Measurements from ENCODE around the gene GOLGA8T.
"Not testable (repeated sequence)": the region's sequence is repeated elsewhere in the genome, so short reads cannot be mapped to it uniquely, and the experiment has no call there.

The GOLGA8T gene, protein sequence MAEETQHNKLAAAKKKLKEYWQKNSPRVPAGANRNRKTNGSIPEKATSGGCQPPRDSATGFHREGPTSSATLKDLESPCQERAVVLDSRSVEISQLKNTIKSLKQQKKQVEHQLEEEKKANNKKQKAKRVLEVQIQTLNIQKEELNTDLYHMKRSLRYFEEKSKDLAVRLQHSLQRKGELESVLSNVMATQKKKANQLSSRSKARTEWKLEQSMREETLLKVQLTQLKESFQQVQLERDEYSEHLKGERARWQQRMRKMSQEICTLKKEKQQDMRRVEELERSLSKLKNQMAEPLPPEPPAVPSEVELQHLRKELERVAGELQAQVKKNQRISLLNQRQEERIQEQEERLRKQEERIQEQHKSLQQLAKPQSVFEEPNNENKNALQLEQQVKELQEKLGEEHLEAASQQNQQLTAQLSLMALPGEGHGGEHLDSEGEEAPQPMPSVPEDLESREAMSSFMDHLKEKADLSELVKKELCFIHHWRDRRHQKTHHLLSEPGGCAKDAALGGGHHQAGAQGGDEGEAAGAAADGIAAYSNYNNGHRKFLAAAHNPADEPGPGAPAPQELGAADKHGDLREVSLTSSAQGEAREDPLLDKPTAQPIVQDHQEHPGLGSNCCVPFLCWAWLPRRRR

DNA sequence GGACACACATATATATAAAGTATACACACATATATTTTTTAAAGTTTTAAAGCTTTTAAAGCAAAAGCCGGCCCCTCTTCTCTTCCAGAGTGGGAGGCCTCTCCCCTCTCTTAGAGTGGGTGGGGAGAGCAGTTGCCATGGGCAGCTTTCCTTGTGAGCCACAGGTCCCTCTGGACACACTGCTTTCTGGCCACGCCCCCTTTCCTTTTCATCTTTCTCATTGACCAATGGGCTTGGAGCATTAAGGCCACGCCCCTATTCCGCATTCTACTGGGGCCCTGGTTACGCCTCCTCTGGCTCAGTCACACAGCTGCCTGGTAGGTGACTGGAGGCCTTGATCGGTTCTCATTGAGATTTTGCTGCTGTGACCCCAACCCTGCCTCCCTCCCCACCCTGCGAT, at the start of gene GOLGA8T:
TSS of gene GOLGA8T (plus strand) at position 301 of the 400 bp plus-strand sequence. CDS start at position 399, 98 bp downstream.
- DNase-seq: not testable (repeated sequence)

DNA sequence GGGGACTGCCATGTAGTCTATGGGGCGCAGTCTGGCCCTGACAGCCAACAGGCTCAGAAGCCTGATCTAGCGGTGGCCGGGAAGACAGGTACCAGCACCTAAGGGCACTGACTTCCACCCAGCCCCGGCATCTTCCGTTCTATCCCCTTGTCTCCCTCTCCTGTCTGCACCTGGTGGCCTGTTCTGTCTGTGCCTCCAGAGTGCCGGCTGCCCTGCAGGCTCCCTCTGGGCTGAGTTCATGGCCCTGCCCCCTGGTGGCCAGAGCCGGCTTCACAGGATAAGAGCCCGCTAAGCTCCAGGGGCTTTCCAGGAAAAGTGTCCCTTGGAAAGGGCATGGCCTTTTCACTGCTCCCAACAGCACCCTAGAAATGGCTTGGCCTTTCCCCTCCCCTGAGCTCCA, 37.0 kb upstream of the GOLGA8T start:
- not testable (repeated sequence) for DNase-seq

DNA sequence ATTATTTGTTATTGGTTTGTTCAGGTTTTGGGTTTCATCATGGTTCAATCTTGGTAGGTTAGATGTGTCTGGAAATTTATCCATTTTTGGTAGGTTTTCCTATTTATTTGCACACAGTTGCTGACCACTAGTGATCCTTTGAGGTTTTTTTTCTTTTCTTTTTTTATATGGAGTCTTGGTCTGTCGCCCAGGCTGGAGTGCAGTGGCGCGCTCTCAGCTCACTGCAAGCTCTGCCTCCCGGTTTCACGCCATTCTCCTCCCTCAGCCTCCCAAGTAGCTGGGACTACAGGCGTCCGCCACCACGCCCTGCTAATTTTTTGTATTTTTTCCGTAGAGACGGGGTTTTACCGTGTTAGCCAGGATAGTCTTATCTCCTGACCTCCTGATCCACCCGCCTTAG, 32.0 kb upstream of the GOLGA8T start:
- not testable (repeated sequence) for DNase-seq

DNA sequence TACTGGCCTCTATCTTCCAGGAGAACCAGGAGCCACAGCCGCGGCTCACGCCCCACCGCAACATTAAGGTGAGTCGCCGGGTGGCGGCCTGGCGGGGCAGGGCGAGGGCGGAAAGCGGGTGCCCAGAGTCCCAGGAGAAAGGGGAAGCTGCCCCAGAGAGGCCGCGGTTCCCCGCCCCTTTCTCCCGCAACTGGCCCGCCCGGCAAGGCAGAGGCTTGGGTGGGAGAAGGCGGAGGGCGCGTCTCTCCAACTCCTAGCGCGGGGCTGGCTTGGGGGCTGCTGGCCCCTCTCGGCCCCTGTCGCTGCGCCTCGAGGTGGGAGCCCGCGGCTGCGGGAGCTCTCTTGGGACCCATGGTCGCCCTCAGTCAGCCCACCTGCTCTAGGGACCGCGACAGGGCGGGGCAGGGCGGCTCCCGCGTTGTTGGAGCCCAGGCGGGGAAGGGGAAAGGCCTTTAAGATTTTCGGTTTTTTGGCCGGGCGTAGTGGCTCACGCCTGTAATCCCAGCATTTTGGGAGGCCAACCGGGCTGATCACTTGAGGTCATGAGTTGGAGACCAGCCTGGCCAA, 30.8 kb upstream of the GOLGA8T start:
- DNase-seq: not testable (repeated sequence)

DNA sequence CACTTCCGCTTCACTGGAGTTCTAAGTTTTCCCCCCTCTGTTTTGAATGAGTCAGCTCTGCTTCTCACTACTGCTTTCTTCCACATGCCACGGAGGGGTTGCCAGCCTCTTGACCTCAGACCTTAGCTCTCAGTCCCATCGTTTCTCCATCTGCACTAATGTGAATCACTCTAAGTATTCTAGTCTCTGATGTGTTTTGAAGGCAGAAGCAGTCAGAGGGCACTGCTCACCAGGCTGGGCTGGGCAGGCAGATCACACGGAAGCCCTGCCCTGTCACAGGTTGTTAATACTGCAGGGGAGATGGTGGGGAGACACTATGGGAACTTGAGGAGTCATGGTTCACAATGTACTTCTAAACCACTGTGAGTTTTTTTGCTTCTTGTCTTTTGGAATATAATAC, 24.3 kb upstream of the GOLGA8T start:
- DNase-seq: not testable (repeated sequence)

DNA sequence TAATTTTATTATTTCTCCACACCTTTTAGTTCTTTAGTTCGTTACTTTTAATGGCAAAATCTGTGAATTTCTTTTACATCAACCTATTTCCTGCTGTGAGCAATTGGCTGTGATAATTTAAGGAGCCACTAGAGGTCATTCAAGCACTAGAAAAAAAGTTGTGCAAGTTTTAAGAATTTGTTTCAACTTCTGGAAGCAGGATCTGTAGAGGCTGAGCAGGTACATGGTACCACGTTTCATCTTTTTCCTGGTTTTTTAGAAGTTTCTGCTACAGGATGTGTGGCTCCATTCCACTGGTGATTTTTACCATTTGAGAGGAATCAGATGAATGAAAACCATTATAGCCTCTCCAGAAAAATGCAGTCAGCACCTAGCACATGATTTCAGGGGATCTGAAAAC, 4.8 kb upstream of the GOLGA8T start:
- DNase-seq: not testable (repeated sequence)

DNA sequence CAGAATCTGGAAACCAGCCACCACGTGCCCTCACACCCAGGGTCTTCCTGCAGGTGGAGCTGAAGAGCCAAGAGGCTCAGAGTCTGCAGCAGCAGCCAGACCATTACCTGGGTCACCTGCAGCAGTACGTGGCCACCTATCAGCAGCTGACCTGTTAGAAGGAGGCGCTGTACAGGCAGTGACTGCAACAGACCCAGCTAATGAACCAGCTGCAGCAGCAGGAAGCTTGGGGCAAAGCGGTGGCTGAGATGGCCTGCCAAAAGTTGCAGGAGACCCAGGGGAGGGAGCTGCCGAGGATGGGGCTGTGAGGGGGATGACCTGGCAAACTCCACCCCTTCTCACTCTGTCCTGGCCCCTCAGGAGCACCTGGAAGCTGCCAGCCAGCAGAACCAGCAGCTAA, 8.4 kb downstream of the GOLGA8T start:
- not testable (repeated sequence) for DNase-seq

DNA sequence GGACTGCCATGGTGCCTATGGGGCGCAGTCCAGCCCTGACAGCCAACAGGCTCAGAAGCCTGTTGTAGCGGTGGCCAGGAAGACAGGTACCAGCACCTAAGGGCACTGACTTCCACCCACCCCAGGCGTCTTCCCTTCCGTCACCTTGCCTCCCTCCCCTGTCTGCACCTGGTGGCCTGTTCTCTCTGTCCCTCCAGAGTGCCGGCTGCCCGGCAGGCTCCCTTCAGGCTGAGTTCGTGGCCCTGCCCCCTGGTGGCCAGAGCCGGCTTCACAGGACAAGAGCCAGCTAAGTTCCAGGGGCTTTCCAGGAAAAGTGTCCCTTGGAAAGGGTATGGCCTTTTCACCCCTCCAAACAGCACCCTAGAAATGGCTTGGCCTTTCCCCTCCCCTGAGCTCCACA, 15.0 kb downstream of the GOLGA8T start:
- DNase-seq: not testable (repeated sequence)

DNA sequence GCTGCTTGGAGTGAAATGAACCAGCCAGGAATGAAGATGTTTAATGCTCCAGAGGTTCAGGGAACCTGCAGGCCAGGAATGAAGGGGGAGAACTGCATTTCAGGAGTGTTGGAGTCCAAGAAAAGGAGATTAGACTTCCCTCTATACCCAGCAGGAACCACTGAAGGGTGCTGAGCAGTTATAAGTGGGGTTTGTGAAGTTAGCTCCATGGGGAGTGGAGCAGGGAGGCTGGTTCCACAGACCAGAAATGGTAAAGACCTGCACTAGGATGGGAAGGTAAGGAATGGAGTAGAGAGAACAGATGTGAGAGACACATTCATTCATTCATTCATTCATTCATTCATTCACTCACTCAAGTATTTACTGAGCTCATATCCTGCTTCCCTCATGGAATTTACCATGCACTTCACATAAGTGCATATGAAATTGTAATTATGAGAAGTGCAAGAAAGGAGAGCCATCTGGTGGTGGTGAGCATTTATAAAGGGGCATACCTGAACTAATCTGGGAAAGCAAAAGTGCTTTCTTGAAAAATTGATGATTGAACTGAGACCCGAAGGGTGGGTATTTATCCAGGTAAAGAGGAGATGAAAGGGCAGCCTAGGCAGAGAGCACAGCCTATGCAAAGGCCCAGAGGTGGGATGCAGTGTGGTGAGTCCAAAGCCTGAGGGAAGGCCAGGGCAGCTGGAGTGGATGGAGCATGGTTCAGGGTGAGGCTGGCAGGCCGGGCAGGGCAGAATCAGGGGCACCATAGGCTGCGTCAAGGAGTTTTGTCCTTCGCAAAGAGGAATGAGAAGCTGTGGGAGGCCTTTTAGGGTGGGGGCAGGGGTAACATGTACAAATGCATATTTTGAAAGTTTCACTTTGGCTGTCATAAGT, 27.9 kb downstream of the GOLGA8T start:
- DNase-seq: not testable (repeated sequence)

DNA sequence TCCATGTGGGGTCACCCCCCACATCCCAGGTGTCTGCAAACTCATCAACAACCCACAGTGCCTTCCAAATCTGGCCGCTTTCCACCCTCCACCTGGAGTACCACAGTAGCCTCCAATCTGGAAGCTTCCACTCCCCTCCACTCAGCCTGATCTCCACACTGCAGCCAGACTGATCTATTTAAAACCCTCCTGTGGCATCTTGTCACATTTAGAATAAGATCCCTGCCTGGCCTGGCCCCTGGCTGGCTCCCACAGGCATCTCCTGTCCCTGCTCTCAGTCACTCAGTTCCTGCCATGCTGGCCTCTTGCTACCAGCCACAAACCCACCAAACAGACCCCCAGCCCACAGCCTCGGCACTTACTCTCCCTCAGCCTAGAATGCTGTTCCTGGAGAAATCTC, 28.9 kb downstream of the GOLGA8T start:
- DNase-seq: not testable (repeated sequence)

DNA sequence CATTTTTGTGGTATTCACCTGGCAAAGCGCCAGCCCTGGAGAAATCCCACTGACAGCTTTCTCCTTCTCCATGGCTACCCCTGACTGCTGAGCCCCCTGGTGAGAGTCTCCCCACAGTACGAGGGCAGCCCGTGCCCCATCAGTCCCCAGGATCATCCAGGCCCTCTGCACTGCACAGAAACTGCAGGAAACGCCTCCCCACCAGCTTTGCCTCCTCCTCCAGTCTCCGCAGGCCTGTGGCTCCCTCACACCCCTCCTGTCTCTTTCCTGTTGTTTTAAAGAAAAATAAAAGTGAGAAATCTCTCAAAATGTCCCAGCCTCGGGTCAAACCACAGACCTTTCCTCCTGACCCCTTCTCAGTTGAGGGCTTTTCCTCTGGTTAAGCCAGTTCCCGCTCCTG, 29.4 kb downstream of the GOLGA8T start:
- DNase-seq: not testable (repeated sequence)

DNA sequence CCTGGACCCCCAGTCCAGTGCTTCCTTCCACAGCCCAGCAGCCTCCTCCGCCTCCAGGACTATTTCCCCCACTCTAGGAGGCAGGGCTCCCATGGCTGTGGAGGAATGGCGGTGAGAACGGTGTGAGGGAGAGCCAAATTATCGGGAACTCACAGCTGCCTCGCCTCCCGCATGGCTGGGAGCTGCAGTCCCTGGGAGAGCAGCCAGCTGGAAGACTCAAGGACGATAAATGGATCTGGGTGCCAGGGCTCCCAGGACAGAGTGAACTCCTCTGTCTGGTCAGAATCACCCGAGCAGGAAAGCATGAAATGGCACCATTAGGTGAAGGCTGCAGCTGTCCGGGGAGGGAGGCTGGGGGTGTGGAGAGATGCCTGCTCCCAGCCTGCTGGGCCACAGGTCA, 32.6 kb downstream of the GOLGA8T start:
- DNase-seq: not testable (repeated sequence)

DNA sequence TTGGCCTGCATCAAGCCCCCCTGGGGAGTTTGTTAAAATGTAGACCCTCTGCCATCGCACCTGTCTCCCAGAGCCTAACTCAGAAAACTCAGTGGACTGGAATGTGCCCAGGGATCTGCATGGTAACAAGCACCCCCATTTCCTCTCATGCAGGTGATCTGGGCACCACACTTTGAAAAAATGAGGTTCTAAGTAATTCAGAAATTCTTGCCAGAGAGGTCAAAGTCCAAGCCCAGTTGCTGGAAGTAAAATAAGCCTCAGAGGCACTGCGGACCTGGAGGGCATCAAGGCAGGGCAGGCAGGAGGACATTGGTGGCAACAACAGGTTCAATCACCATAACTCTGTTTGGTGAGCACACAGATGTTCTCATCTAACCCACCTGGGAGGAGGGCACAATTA, 33.0 kb downstream of the GOLGA8T start:
- DNase-seq: not testable (repeated sequence)

DNA sequence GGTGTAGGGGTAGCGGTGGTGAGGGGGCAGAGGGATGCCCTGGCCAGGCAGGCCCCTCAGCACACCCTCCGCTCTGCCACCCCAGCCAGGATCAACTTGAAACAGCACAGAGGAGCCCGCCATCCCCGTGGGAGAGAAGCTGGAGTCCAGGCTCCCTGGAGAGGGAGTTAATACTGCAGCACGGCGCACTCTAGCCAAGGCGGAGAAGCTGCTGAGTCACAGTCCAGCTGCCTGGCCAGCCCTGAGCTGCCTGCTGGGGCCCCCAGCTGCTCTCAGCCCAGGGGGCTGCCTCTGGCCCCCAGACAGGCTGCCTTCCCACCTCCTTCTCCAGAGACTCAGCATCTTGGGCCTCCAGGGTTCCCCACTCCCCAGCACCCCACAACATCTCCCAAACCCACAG, 36.6 kb downstream of the GOLGA8T start:
- DNase-seq: not testable (repeated sequence)

DNA sequence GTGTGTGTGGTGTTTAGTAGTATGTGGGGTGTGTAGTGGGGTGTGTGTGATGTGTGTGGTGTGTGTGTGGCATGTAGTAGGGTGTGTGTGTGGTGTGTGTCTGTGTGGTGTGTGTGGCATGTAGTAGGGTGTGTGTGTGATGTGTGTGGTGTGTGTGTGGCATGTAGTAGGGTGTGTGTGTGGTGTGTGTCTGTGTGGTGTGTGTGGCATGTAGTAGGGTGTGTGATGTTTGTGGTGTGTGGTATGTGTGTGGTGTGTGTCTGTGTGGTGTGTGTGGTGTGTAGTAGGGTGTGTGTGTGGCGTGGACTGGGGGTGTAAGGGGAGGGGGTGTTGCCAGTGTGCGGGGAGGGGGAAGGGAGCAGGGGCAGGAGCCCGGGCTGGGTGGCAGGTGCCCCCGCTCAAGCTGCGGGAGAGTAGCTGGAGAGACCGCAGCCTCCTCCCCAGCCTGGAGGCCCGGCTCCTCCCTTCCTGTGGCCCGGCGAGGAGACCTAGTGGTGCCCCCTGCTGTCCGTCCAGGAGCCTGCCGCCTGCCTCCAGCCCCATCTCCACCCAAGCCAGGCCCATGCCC, 38.3 kb downstream of the GOLGA8T start:
- DNase-seq: peak; percentile 79 to 86

DNA sequence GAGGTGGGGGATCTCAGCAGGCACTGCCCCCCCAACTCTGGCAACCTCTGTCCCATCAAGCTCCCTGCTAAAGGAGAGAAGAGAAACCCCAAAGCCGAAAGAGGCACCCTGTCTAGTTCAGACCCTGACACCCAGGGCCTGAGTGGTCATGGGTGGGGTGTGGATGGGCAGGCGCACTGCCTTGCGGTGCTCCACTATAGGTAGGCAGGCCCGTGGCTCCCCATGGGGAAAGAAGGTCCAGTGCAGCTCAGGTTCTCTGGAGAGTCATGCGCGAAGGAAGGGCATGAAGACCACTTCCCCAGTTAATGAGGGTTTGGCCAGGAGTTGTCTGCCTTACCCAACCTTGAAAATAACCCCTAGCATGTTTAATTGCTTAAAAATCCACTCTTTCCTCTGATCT, 40.4 kb downstream of the GOLGA8T start:
- DNase-seq: not testable (repeated sequence)

DNA sequence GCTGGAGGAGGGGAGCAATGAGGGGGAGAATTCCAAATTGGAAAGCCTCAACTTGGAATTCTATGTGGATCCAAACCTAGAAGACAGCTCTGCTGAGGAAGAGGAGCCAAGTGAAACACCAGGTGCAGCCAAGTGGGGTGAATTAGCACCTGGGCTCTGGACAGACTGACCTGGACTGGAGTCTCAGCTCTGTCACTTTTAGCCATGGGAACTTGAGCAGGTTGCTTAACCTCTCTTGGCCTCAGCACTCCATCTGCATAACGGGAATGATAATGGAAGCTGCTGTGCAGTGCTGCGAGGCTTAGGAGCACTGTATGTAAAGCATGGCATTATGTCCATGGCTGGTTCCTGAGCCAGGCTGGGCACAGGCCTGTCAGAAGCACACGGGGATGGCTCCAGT, 41.8 kb downstream of the GOLGA8T start:
- not testable (repeated sequence) for DNase-seq

DNA sequence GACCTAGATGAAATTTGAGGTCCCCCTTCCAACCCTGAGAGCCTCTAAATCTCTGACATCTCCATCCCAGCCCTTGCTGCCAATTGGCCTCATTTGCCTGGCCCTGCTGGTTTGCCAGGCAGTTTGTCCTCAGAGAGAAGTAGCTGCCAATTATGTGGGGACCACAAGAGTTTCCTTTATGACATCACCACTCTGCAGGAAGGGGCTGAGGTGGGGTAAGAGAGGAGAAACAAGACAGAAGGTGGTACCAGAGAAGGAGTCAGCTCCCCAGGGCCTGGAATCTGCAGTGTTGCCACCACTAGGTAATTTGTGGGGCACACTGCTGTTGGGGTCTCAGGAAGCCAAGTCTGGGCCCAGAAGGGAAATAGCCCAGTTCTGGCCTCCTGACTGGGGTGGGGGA, 45.0 kb downstream of the GOLGA8T start:
- DNase-seq: not testable (repeated sequence)

DNA sequence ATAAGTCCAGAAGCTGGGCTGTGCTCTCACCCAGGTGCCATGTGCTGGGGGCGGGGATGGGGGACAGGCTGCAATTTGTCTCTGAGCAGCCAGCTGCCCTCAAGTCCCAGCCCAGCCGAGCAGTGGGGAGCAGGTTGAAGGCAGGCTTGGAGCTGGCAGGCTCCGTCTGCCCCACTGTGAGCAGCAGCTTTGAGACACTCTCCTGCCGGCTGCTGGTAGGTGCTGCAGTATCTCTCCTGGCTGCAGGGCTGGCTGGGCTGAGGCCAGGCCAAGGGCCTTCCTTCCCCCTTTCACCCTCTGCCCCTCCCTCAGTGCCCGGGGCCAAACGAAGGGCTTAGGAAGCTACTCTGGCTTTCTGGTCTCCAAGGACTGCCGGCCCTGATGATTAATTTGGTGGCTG, 50.6 kb downstream of the GOLGA8T start:
- DNase-seq: not testable (repeated sequence)

DNA sequence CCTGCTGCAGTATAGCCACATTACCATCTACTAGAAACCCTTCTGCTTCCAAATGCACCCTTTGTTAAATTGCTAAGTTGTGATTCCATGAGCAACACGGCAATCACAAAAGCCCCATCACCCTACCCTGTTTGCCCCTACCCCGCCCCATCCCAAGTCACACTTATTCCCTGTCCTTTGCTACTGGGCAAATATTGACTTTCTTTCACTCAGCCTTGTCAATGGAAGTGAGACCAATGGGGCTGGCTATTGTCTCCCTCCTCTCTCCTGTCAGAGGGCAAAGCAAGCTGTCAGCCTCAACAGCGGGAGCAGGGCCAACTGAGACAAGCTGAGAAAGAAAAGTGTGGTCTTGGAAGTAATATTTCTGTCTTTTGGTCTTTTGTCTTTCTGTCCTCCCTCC, 52.6 kb downstream of the GOLGA8T start:
- not testable (repeated sequence) for DNase-seq

DNA sequence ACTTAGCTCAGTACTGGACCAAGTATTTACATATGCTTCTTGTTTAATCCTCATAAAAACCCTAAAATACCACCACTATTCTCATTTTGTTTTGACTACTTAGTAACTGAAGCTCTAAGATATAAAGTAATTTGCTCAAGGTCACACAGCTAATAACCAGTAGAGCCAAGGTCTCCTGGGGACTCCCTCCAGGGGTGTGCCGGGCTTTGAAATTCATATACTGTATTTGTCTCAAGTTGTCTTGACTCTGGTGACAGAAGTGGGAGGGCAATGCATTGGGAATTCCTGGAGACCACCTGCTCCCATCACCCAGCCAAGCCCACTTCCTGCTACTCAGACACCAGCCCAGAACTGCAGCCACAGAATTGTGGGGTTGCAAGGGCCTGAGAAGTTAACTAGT, 54.9 kb downstream of the GOLGA8T start:
- DNase-seq: not testable (repeated sequence)

DNA sequence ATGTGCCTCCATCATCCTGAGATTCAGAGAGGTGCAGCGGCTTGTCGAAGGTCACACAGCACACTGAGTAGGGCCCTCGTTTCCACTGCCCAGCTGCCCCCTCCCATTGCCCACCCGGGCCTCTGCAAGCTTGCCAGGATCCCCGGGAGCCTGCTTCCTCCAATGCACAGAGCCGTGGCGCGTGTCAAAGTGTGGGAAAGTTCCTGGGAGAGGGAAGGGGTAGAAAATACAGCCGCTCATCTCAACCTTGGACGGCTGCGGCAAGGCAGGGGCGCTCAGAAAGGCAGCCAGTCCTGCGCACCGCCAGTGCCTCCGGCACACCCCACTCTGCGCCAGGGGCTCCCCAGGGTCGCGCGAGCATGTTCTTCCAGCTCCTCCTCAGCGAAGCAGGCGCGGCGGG, 56.3 kb downstream of the GOLGA8T start:
- not testable (repeated sequence) for DNase-seq

Data from stimulated activated CD4-positive, alpha-beta T cell treated with anti-CD3 and anti-CD28 coated beads, Interleukin-2, amount 100 ng/mL, for 48 hours (primary cell).